NOMO-1 (cell line): Measurements from ENCODE around the gene TAF10.

ENCODE experiments used
- DNase-seq, 2 experiments: peaks; one replicate each; lab custom pipeline; 2025; ENCODE audit not compliant: unreplicated experiment in 2 of 2; lab: John Stamatoyannopoulos, UW

The TAF10 gene

GRCh38 chr11:6612213-6613041, at the start of gene TAF10:
TAF10 (minus strand) TSS chr11:6612216; CDS start chr11:6612189, 27 bp downstream.
- DNase-seq, result peak; percentile 96 to 97

DNA sequence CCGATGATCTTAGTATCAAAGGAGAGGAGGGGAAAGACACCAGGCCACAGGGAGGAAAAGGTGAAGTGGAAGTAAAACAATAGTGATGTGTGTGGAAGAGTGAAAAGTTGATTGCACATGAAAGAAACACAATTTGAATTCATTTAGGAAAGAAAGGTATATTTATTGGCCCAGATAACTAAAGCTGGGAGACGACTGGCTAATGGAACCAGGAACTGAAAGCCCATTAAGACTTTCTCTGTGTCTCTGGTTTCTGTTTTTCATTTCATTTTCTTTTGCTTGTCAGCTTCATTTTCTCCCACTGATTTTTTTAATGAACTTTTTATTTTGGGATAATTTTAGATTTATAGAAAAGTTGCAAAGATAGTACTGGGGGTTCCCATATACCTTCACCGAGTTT, 48.7 kb upstream of the TAF10 start:
- DNase-seq, result no peak

DNA sequence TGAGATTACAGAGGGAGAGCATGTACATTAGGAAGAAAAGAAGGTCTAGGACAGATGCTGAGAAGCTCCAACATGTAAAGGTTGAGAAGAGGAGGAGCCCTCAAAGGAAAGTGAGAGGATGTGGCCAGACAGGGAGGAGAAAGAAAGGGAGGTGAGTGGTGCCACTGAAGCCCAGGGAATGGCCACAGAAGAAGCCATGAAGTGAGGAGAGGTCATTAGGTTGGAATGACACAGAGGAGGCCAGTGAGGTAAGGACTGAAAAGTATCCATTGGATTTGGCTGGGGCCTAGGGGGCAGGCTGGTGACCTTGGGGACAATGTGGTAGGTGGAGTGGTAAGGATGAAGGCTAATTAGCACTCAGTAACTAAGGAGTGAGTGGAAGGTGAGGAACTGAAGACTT, 46.6 kb upstream of the TAF10 start:
- no peak for DNase-seq

DNA sequence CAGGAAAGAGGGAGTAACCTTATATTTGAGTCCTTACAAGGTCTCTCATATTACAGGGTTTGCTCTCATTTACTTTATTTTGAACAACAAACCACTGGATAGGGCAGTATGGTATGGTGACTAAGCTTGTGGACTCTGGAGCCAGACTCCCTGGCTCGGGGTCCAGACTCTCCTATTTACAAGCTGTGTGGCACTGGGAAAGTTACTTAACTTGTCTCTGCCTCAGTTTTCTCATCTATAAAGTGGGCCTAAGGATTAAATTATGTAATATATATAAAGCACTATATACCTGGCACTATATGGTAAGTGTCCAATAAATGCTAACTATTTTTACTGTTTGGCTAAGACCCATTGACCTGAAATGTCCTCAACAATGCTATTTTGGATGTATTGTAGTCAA, 45.3 kb upstream of the TAF10 start:
- no peak for DNase-seq

DNA sequence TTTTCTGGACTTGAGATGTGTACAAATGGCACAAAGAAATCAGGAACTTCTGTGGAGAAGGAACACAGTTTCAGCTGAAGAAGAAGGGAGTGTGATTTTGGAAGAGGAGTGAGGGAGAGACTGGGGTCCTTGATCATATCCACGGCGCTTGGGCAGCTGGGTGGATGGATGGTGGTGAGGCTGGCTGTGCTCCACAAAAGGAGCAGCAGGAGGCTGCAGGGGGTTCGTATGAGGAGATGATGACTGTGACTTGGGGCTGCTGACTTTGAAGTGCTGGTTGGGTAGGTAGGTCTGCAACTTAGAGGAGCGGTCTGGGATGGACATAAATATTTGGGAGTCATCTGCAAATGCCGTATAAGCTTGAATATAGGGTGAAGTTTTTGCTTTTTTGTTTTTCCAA, 44.9 kb upstream of the TAF10 start:
- DNase-seq, result no peak

GRCh38 chr11:6656584-6656915, 44.5 kb upstream of the TAF10 start:
- no peak for DNase-seq

GRCh38 chr11:6655790-6656583, 44.0 kb upstream of the TAF10 start, which contains the start of gene DCHS1:
DCHS1 (minus strand) TSS chr11:6655809; CDS start chr11:6641613, 14,196 bp downstream.
- no peak for DNase-seq

- no peak for DNase-seq
Observed at GRCh38 chr11:6655020-6655789, 43.2 kb upstream of the TAF10 start.

DNA sequence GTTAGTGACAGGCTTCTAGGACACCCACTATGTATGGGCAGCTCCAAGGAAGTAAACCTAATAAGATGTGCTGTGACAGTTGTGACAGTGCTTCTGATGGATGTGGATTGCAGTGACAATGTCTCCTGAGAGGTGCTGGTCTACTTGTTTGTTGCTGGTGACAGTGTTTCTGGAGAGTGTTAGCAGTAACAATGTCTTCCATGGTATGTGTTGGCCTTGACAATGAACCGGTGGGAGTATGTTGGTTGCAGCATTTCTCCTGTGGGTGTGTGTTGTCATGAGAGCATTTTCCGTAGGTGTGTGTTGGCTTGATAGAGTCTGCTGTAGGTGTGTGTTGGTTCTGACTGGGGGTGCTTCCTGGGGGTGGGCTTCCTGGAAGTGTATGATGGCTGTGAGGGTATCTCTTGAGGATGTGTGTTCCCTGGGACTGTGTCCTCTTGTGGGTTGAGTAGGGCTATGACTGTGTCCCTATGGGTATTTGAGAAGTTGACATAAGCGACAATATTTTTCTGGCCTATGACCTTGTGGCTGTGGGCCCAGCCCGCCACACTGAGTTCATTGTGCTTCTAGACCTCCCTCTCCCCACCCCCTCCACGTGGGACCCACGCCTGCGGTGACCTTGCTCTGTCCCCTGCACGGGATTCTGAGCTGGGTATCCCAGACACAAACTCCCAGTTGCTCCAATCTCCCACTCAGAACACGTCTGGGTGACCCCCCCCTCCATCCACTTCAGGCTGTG, 42.4 kb upstream of the TAF10 start:
- DNase-seq, result no peak

DNA sequence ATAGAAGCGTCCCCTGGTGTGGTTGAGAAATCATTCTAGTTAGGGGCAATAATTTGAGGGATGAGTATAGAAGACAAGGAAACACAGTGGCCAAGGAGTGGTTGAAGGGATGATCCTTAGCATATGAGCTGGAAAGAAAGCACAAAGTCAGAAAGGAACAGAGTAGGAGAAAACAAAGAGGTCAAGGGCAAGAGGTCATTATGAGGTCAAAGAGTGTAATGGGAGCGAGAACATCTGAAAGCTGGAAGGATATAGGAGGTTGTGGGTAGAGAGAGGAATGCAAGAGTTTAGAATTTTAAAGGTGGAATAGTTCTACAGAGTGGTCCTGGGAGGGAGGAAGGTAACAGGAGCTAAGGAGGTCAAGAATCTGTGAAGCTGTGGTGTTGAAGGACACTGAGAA, 41.6 kb upstream of the TAF10 start:
- no peak for DNase-seq

DNA sequence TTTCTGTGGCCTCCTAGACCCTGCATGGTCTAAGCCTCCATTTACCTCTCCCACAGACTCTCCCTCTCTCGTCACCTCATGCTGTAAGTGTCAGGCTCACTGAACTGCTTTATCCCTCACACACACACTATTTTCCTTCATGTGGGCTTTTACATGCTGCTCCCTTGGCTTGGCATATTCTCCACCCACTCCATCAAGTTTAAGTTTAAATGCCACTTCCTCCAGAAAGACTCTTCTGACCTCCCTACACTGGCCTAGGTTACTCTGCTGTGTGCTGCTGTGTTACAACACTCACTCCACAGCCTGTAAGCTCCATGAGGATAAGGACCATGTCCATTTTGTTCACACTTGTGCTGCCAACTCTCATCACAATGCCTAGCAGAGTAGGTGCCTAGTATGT, 41.1 kb upstream of the TAF10 start:
- DNase-seq, result no peak

DNA sequence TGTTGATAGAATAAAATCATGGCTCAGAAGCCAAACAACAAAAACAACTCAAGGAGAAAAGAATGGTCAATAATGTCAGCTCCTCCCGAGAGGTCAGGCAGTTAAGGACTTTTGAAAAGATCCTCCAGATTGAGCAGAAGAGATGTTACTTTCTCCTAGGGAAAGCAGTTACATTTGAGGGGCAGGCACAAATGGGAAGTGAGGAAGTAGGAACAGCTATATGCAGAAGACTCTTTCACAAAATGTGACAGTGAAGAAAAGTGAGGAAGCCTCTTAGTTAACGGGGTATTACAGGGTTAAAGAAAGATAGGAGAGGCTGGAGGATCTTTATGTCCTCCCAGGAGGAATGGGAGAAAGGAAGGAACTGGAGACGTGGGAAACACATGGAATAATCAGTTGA, 40.2 kb upstream of the TAF10 start:
- DNase-seq, result no peak

DNA sequence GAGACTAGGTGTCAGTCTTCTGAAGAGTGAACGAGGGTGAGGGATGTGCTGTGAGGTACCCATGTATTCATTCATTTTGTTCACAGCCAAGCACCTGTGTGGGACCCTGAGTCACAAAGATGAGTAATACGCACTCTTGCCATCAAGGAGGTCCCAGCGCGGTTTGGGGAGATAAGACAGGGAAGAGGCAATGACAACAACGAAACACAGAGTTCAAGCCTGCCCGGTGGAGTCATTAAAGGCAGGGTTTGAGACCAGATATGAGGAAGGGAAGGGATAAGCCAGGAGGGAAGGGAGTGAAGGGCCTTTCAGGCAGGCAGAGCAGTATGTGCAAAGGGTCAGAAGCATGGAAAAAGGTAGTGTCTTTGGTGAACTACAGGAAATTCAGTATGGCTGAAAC, 39.0 kb upstream of the TAF10 start:
- DNase-seq, result no peak

- DNase-seq, result no peak
Observed at GRCh38 chr11:6650104-6650503, 38.1 kb upstream of the TAF10 start.

GRCh38 chr11:6648501-6648900, 36.5 kb upstream of the TAF10 start:
- DNase-seq, result peak; percentile 48 to 56

DNA sequence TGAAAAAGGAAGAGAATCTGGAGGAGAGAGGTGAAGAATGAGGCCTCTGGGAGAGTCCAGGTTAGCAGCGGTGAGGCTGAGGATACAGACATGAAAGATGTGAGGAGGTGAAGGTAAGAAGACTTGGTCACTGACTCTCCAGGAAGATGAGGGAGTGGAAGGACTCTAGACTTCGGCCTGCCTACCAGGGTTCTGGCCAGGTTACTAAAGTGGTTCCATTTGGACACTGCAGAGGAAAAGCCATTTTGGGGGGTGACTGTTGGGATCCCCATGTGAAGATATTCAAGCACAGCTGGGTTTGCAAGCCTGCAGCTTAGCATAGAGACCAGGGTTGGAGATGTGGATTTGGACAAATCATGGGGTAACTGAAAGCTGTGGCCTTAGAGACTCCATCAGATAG, 35.8 kb upstream of the TAF10 start:
- DNase-seq, result no peak

DNA sequence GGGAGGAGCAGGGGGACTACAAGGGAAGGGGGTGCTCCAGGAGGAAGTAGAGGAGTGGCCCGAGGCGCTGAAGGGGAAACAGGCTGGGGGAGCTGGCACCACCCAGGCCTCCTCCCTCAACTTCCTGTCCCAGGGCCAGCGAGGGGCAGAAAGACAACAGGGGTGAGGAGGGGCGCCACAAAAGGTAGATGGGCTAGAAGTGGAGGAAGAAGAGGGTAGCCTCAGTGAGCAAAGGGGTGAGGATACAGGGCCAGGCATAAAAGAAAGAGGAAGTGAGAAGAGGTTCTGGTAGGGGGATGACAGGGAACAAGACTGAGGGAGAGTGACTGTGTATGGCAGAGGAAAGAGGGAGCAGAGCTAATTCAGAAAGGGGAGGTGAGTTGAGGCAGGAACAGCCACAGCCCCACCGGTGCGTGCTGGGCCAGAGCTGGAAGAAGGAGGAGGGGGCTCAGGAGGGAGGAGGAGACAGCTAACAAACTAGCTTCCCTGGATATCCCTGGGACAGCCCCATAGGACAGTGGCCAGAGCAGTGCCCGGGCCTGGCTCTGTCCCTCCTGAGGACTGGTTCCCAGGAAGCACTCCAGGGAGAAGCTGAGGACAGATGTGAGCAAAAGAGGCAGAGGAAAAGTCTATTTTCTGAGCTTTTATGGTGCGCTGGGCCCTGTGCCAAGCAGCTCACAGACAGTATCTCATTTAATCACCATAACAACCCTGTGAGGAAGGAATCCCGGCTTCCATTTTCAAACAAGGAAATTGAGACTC, 35.1 kb upstream of the TAF10 start:
- DNase-seq, result peak; percentile 80

- DNase-seq, result no peak
Observed at GRCh38 chr11:6646576-6646917, 34.5 kb upstream of the TAF10 start.

GRCh38 chr11:6646071-6646470, 34.1 kb upstream of the TAF10 start:
- DNase-seq, result no peak

- DNase-seq, result no peak
Observed at GRCh38 chr11:6642957-6643356, 30.9 kb upstream of the TAF10 start.
